GM23338 (cell line): ENCODE measurements around the gene CCDC54. TPM values are rescaled to one million over a fixed set of nuclear protein-coding genes. Genes with fewer than 3 reads are reported as not detected.

Experiments
- ATAC-seq: fragments of 200-7000 bp; cut with Tn5 transposase; 3 replicates; pipeline ENCODE4 v1.9.1; 2020
- DNase-seq: peaks from one replicate; pipeline ENCODE4 v3.0.0-alpha.2; 2015; ENCODE audit warnings: low spot score
- H2AFZ ChIP-seq: fragments of 200-600 bp; sonication (generic); 2 replicates; pipeline ENCODE4 v1.8.0; 2016; ENCODE audit warnings: antibody characterized with exemption, mild to moderate bottlenecking, moderate library complexity
- H3F3A ChIP-seq: fragments of 200-600 bp; sonication (generic); replicated peaks from 2 replicates; pipeline ENCODE4 v1.8.0; 2017; ENCODE audit warnings: antibody characterized with exemption, mixed run types, low read depth
- H3K27ac ChIP-seq: fragments of 200-600 bp; sonication (generic); 2 replicates; pipeline ENCODE4 v1.6.1; 2016; ENCODE audit warnings: low read depth
- H3K27me3 ChIP-seq: fragments of 200-600 bp; sonication (generic); 2 replicates; pipeline ENCODE4 v1.8.0; 2016; ENCODE audit warnings: mild to moderate bottlenecking, mixed run types, moderate library complexity; ENCODE audit not compliant: insufficient read depth
- H3K36me3 ChIP-seq: fragments of 200-600 bp; sonication (generic); 2 replicates; pipeline ENCODE4 v1.8.0; 2016; ENCODE audit warnings: mild to moderate bottlenecking; ENCODE audit not compliant: insufficient read depth
- H3K4me1 ChIP-seq: fragments of 200-600 bp; sonication (generic); 2 replicates; pipeline ENCODE4 v1.8.0; 2016; ENCODE audit warnings: mild to moderate bottlenecking, moderate library complexity; ENCODE audit not compliant: insufficient read depth
- H3K4me2 ChIP-seq: fragments of 200-600 bp; sonication (generic); 2 replicates; pipeline ENCODE4 v1.7.1; 2017; ENCODE audit warnings: mixed run types
- H3K4me3 ChIP-seq: fragments of 200-600 bp; sonication (generic); 2 replicates; pipeline ENCODE4 v1.6.1; 2016; ENCODE audit warnings: mixed run types
- H3K79me2 ChIP-seq: fragments of 200-600 bp; sonication (generic); replicated peaks from 2 replicates; pipeline ENCODE4 v1.8.0; 2017; ENCODE audit warnings: mild to moderate bottlenecking; ENCODE audit not compliant: insufficient read depth
- H3K9me2 ChIP-seq: fragments of 200-600 bp; sonication (generic); 2 replicates; pipeline ENCODE4 v1.8.0; 2017; ENCODE audit not compliant: insufficient read depth
- H4K20me1 ChIP-seq: fragments of 200-600 bp; sonication (generic); replicated peaks from 2 replicates; pipeline ENCODE4 v1.8.0; 2017; ENCODE audit warnings: mild to moderate bottlenecking; ENCODE audit not compliant: insufficient read depth
- H3K27ac Mint-ChIP-seq: 2 replicates; pipeline ENCODE4 v1.8.0; 2020; ENCODE audit warnings: inconsistent platforms, mild to moderate bottlenecking, moderate library complexity, mixed read lengths
- H3K27me3 Mint-ChIP-seq: 3 replicates; pipeline ENCODE4 v1.8.0; 2022; ENCODE audit warnings: low read depth, mild to moderate bottlenecking, moderate library complexity, mixed read lengths, inconsistent platforms; ENCODE audit not compliant: insufficient read depth, poor library complexity
- H3K36me3 Mint-ChIP-seq: 3 replicates; pipeline ENCODE4 v1.8.0; 2021; ENCODE audit warnings: low read depth, mild to moderate bottlenecking, inconsistent platforms, moderate library complexity, mixed read lengths
- H3K4me1 Mint-ChIP-seq: 3 replicates; pipeline ENCODE4 v1.8.0; 2020; ENCODE audit warnings: mild to moderate bottlenecking, inconsistent platforms, mixed read lengths
- H3K4me3 Mint-ChIP-seq: 3 replicates; pipeline ENCODE4 v1.8.0; 2021; ENCODE audit warnings: moderate library complexity, mild to moderate bottlenecking, inconsistent platforms, mixed read lengths
- H3K9me3 Mint-ChIP-seq: 3 replicates; pipeline ENCODE4 v1.8.0; 2020; ENCODE audit warnings: moderate library complexity, mild to moderate bottlenecking, inconsistent platforms, mixed read lengths
- CREB1 ChIP-seq: fragments of 250-450 bp; sonication (Bioruptor Pico); IDR thresholded peaks from 2 replicates; pipeline ENCODE4 v1.5.0; 2020; ENCODE audit warnings: low read depth, mild to moderate bottlenecking, moderate library complexity
- ETS1 ChIP-seq: IDR thresholded peaks from 2 replicates; pipeline ENCODE4 v1.6.1; 2016; ENCODE audit warnings: antibody characterized with exemption
- EZH2 ChIP-seq: fragments of 200-600 bp; sonication (generic); IDR thresholded peaks from one replicate; pipeline ENCODE4 v1.8.0; 2017; ENCODE audit warnings: antibody characterized with exemption, mild to moderate bottlenecking, low read depth; ENCODE audit not compliant: unreplicated experiment
- EZH2phosphoT487 ChIP-seq: fragments of 200-600 bp; sonication (generic); IDR thresholded peaks from one replicate; pipeline ENCODE4 v1.8.1; 2018; ENCODE audit warnings: antibody characterized with exemption; ENCODE audit not compliant: unreplicated experiment
- JUNB ChIP-seq: IDR thresholded peaks from one replicate; pipeline ENCODE4 v1.6.1; 2016; ENCODE audit warnings: antibody characterized with exemption; ENCODE audit not compliant: unreplicated experiment
- NANOG ChIP-seq: IDR thresholded peaks from 2 replicates; pipeline ENCODE4 v1.6.1; 2016; ENCODE audit warnings: antibody characterized with exemption, borderline replicate concordance
- POLR2AphosphoS5 ChIP-seq: IDR thresholded peaks from 2 replicates; pipeline ENCODE4 v1.6.1; 2016; ENCODE audit warnings: antibody characterized with exemption, low read depth
- REST ChIP-seq: IDR thresholded peaks from one replicate; pipeline ENCODE4 v1.6.1; 2018; ENCODE audit warnings: antibody characterized with exemption; ENCODE audit not compliant: unreplicated experiment
- STAT1 ChIP-seq: IDR thresholded peaks from one replicate; pipeline ENCODE4 v1.6.1; 2016; ENCODE audit warnings: antibody characterized with exemption; ENCODE audit not compliant: unreplicated experiment
- ZNF114 ChIP-seq: fragments of 250-450 bp; sonication (Bioruptor Pico); IDR thresholded peaks from 2 replicates; pipeline ENCODE4 v1.5.0; 2020; ENCODE audit warnings: mild to moderate bottlenecking, moderate library complexity
- ZNF331 ChIP-seq: fragments of 250-450 bp; sonication (Bioruptor Pico); IDR thresholded peaks from 2 replicates; pipeline ENCODE4 v1.5.0; 2020; ENCODE audit warnings: low read depth, mild to moderate bottlenecking, moderate library complexity
- ZNF462 ChIP-seq: fragments of 250-450 bp; sonication (Bioruptor Pico); IDR thresholded peaks from 2 replicates; pipeline ENCODE4 v1.5.0; 2020; ENCODE audit warnings: mild to moderate bottlenecking, moderate library complexity
- polyA plus RNA-seq: library from polyadenylated mRNA; unstranded; fragments of >200 nt; fragmentation: Nextera tagmentation; extraction: Ambion mirVana; gene quantifications from 2 replicates; pipeline ENCODE4 v1.2.1, GENCODE V29; 2016
- total RNA-seq: library from RNA; depleted of rRNA; stranded (reverse); fragments of >200 nt; shearing (Covaris generic); gene quantifications from 2 replicates; pipeline ENCODE4 v1.2.3, GENCODE V29; 2014
- TF ChIP-seq, protein P1 (sequence below), 2 experiments: fragments of 200-600 bp in 1 of 2; sonication (generic) in 1 of 2; conservative IDR thresholded peaks; 2 replicates each; pipeline versions ENCODE4 v1.5.1 to v1.6.1; 2016 to 2017; ENCODE audit warnings: antibody characterized with exemption in 2 of 2, low read depth in 2 of 2, mild to moderate bottlenecking in 2 of 2, moderate library complexity in 1 of 2

CCDC54 gene
- total and polyA plus RNA-seq, 2 experiments from 2014 or later = not detected

DNA sequence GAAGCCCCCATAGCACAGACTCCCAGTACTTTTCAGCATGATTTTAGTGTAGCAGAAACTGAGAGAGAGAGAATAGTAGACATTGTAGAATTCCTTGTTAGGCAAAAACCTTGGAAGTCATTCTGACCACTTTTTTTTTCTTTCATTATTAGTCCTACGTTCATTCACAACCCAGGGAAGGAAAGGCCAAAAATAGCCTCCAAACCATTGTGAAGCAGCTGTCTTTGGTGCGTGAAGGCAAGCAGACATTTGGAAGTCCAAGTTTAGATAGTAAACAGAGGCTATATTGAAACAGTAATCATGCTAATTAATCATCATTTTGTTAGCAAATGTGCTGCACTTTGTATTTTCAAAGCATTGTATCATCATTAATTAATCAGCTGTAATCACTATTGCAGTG, 34.5 kb downstream of the CCDC54 start (continued):
- TF ChIP-seq JUNB (no peak), ZNF114 (CRISPR knock-in tag) (no peak), CREB1 (CRISPR knock-in tag) (no peak), EZH2 (no peak)

GRCh38 chr3:107412376-107412775, 35.1 kb downstream of the CCDC54 start:
- H3K9me2 ChIP-seq = no peaks in the 10 kb centered on the region
- H4K20me1 ChIP-seq = no peaks in the 10 kb centered on the region
- peaks cover 10% of the 10 kb centered on the region for H3K9me3 Mint-ChIP-seq
- H3K36me3 Mint-ChIP-seq = peaks cover 5% of the 10 kb centered on the region
- H3F3A ChIP-seq = no peaks in the 10 kb centered on the region
- H3K36me3 ChIP-seq = no peaks in the 10 kb centered on the region
- no peaks in the 10 kb centered on the region for H3K4me1 ChIP-seq
- H3K79me2 ChIP-seq = no peaks in the 10 kb centered on the region
- no peak for DNase-seq
- H3K4me2 ChIP-seq = no peak overlapping the region
- H2AFZ ChIP-seq = no peak overlapping the region
- H3K27ac ChIP-seq = no peak overlapping the region
- no peaks in the 10 kb centered on the region; the same call in 2 of the 3 replicates for H3K4me1 Mint-ChIP-seq
- peaks cover 3% of the 10 kb centered on the region for H3K27me3 Mint-ChIP-seq
- H3K27ac Mint-ChIP-seq = no peak overlapping the region
- ATAC-seq = no peak
- no peaks in the 10 kb centered on the region for H3K27me3 ChIP-seq
- H3K4me3 ChIP-seq = no peak overlapping the region
- no peak overlapping the region for H3K4me3 Mint-ChIP-seq
- no peak for TF ChIP-seq POLR2AphosphoS5
- TF ChIP-seq ETS1 = no peak
- TF ChIP-seq JUNB = no peak
- TF ChIP-seq CREB1 (CRISPR knock-in tag) = no peak
- TF ChIP-seq EZH2 = no peak
- TF ChIP-seq EZH2phosphoT487 = no peak
- TF ChIP-seq REST = no peak
- TF ChIP-seq, protein P1, sequence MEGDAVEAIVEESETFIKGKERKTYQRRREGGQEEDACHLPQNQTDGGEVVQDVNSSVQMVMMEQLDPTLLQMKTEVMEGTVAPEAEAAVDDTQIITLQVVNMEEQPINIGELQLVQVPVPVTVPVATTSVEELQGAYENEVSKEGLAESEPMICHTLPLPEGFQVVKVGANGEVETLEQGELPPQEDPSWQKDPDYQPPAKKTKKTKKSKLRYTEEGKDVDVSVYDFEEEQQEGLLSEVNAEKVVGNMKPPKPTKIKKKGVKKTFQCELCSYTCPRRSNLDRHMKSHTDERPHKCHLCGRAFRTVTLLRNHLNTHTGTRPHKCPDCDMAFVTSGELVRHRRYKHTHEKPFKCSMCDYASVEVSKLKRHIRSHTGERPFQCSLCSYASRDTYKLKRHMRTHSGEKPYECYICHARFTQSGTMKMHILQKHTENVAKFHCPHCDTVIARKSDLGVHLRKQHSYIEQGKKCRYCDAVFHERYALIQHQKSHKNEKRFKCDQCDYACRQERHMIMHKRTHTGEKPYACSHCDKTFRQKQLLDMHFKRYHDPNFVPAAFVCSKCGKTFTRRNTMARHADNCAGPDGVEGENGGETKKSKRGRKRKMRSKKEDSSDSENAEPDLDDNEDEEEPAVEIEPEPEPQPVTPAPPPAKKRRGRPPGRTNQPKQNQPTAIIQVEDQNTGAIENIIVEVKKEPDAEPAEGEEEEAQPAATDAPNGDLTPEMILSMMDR (conservative IDR thresholded peaks at IDR 0.05; ENCODE audit: low read depth in 2 of 2) = no peak
- no peak for TF ChIP-seq NANOG
- no peak for TF ChIP-seq STAT1
- no peak for TF ChIP-seq ZNF331 (CRISPR knock-in tag)
- TF ChIP-seq ZNF114 (CRISPR knock-in tag) = no peak
- TF ChIP-seq ZNF462 (CRISPR knock-in tag) = no peak
